PC-9 (cell line): Measurements from ENCODE around the gene TBRG4.

ENCODE experiments used
- EZH2 ChIP-seq: fragments of 200-600 bp; sonication (generic); IDR thresholded peaks from 2 replicates; pipeline ENCODE4 v1.8.0; 2017; ENCODE audit warnings: antibody characterized with exemption, low read depth
- TF ChIP-seq, protein P1 (sequence below): fragments of 200-600 bp; sonication (generic); conservative IDR thresholded peaks from 2 replicates; pipeline ENCODE4 v1.6.1; 2017; ENCODE audit warnings: mixed run types, antibody characterized with exemption, mild to moderate bottlenecking, moderate library complexity

DNA sequence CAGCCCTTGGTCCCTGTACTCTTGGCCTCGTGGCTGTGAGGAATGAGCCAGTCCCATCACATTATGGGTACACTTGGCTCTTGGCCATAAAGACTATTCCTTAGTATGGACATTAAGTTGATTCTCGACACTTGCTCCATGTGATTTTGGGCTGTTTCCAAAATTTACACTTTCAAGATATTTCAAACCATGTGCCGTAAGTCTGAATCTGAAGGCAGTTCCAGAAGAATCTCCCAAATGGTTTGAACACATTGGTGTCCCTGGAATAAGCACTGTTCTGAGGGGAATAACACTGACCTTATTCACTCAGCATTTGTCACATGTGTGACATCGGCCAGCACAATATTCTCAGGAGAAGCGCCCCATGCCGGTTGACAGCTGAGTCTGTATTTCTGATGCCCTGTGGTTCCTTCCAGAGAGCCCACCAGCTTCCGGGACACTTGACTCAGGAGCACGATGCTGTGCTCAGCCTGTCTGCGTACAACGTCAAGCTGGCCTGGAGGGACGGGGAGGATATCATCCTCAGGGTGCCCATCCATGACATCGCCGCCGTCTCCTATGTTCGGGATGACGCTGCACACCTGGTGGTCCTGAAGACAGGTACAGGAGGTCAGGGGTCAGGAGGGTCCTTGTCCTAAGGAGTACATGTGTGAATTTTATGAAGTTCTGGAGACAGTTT, 47.3 kb downstream of the TBRG4 start:
- TF ChIP-seq EZH2 = no peak
- TF ChIP-seq, protein P1, sequence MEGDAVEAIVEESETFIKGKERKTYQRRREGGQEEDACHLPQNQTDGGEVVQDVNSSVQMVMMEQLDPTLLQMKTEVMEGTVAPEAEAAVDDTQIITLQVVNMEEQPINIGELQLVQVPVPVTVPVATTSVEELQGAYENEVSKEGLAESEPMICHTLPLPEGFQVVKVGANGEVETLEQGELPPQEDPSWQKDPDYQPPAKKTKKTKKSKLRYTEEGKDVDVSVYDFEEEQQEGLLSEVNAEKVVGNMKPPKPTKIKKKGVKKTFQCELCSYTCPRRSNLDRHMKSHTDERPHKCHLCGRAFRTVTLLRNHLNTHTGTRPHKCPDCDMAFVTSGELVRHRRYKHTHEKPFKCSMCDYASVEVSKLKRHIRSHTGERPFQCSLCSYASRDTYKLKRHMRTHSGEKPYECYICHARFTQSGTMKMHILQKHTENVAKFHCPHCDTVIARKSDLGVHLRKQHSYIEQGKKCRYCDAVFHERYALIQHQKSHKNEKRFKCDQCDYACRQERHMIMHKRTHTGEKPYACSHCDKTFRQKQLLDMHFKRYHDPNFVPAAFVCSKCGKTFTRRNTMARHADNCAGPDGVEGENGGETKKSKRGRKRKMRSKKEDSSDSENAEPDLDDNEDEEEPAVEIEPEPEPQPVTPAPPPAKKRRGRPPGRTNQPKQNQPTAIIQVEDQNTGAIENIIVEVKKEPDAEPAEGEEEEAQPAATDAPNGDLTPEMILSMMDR = no peak
